HG02763 (cell line): ENCODE measurements around the gene WNT16.

Experiments used
- ATAC-seq: cut with Tn5 transposase; IDR thresholded peaks from one replicate; pipeline ENCODE4 v1.9.1; 2021; ENCODE audit warnings: mild to moderate bottlenecking, moderate library complexity; ENCODE audit not compliant: unreplicated experiment

Gene WNT16

GRCh38 chr7:121390109-121390508 is 61.3 kb downstream of the WNT16 start:
- no peak for ATAC-seq

GRCh38 chr7:121390617-121391016 is 61.8 kb downstream of the WNT16 start:
- ATAC-seq = no peak
